Stimulated activated CD4-positive, alpha-beta T cell treated with anti-CD3 and anti-CD28 coated beads, Interleukin-15, amount 100 ng/mL, for 48 hours (primary cell): ENCODE data around the gene IP6K3.
A peak's percentile ranks its signal among the peaks of the same experiment; 100 is the strongest.

ENCODE experiments used
- DNase-seq, 2 donors: peaks; one replicate each; pipeline ENCODE4 v3.0.0-alpha.2; 2020; ENCODE audit warnings: low read depth in 2 of 2

IP6K3 gene

GRCh38 chr6:33705955-33706725 lies 40.6 kb downstream of the IP6K3 start:
- DNase-seq: no peak

GRCh38 chr6:33705268-33705885 lies 41.3 kb downstream of the IP6K3 start:
- no peak for DNase-seq

GRCh38 chr6:33704215-33705066 lies 42.3 kb downstream of the IP6K3 start:
- no peak for DNase-seq

- no peak for DNase-seq
Measured at GRCh38 chr6:33702345-33702977, 44.2 kb downstream of the IP6K3 start.

GRCh38 chr6:33700391-33701050 lies 46.2 kb downstream of the IP6K3 start:
- DNase-seq: peak; percentile 48 to 78

GRCh38 chr6:33699739-33700138 lies 47.0 kb downstream of the IP6K3 start:
- DNase-seq: no peak

DNA sequence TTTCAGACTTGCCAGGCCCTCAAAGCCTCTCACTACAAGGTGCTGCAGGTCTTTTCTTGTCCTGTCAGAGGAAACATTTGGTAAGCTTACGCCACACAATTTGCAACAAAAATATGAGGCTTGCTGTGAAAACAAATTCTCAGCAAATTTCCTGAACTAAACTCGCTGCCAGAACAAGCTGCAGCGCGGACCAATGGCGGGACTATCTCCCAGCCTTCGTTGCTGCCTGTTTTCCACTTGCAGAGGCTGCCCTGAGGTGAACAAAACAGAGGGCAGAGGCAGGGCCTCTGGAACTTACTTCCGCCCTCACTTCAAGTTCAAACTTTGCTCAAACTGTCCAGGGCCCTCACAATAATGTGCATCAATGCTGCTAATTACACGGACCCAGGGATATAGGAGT lies 47.6 kb downstream of the IP6K3 start:
- no peak for DNase-seq

DNA sequence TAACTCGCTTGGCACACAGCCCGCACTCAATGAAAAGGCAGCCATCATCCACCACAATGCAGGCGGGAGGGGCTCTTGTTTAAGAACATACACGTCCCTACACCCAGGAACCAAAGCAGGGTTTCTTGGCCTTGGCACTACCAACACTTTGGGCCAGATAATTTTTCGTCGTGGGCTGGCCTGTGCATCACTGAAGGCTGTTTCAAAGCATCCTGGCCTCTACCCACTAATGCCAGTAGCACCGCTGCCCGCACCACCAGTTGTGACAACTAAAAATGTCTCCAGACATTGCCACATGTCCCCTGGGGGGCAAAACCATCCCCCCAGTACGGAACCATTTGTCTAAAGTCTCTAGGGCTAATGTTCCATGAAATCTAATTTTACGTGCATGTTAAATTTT lies 48.2 kb downstream of the IP6K3 start:
- no peak for DNase-seq

GRCh38 chr6:33697845-33698244 lies 48.9 kb downstream of the IP6K3 start:
- DNase-seq: no peak

DNA sequence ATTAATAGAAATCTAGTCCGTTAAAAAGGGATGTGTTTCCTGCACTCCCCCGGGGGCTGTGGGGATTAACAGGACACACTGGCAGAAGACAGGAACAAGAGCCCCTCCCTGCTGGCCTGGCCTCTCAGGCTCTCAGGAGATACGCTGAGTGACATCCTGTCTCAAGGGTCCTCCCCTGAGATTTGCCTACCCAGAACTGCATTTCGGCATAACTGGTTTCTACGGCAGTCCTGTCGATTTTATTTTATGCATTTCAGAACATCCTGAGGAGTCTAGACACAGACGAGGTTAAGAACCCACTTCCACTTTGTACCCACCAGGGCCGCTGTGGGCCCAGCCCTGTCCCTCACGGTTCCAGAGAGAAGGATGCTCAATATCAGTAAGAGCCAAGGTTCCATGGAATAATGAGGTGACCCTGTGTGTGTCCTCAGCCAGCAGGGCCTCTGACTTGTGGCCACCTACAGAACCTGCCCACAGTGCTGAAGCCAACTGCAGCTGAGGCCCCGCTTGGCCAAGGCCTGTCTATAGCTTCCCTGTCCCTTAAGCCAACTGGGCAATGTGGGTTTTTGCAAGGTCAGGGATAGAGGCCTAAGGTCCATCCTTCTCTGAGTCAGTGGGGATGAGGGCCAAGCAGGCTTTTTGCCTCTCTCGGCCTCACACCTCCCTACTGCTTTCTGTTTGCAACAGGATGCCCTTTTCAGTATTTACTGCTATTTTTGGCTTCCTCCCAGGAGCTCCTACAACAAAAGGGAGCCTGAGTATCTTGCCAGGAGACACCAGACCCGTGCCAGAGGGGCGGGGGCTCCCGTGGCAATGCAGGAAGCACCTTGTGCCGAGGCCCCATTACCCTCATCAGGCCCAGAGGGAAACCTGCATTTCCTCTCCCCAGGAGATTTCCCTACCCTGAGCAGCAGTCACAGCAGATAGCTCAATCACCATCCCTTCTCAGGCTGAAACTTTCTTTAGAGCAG lies 49.9 kb downstream of the IP6K3 start:
- no peak for DNase-seq

DNA sequence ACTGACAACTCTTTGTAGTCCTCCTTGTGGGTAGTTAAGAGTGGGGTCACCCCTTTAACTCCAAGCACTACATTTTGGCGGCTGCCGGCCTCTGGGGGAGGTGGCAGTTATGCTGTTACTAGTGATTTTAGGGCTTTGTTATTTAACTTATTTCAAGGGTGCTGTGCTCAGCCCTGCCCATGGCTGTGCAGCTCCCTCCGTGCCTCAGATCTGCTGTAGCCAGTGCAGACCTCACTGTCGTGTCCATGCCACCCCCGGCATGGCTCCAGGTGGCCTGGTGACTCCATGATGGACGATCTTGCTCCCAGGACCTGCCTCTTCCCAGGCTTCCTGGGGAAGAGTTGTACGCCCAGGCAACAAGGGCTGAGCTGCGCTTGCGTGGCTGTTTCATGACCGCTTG lies 50.6 kb downstream of the IP6K3 start:
- DNase-seq: no peak

DNA sequence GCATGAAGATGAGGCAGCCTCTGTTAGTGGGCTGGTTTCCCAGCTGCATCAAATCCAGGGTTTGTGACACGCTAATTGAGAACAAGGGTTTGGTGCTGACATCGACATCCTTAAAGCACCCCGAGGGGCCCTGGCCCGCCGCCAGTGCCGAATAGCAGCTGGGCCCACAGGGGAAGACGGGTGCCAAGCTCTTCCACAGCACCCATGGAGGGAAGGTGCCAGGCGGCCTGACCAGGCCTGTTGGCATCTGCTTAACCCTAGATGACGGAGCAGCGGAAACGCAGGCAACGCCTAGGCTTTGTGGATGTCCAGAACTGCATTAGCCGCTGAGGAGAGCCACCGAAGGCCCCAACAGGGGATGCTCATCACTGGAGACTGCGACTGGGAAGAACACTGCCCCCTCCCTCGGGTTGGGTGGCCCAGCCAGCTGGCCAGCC lies 51.2 kb downstream of the IP6K3 start:
- DNase-seq: no peak

DNA sequence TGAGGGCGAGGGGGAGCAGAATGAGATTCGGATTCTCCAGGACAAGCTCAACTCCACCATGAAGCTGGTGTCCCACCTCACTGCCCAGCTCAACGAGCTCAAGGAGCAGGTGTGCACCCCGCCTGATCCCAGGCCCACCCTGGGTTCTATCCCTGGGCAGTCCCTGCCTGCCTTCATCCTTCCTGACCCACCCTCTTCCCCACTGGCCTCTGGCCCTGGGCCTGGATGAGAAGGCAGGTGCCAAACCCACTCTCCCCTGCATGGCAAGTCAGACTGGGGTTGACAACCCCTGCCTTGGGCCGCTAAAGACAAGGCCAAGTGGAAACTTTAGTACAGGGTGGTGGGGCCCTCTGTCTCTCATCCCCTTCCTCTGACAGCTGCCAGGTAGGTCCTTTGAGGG lies 51.7 kb downstream of the IP6K3 start:
- no peak for DNase-seq

- peak; percentile 68 to 71 for DNase-seq
Measured at GRCh38 chr6:33694401-33694931, 52.2 kb downstream of the IP6K3 start.

GRCh38 chr6:33693186-33694105 lies 53.3 kb downstream of the IP6K3 start:
- DNase-seq: no peak

DNA sequence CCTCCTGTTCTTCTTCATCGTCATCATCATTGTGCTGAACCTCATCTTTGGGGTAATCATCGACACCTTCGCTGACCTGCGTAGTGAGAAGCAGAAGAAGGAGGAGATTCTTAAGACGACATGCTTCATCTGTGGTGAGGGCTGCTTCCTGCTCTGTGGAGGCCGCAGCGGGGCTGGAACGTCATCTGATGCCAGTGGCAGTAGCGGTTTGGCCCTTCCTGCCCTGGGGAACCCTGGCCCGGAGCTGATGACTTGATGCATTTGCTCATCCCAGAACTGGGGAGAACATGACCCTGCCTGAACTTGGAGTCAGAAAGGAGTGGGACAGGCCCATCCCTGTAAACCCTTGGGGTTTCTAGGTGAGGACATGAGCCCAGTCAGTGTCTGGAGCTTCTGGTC lies 53.9 kb downstream of the IP6K3 start:
- peak; percentile 46 to 62 for DNase-seq

DNA sequence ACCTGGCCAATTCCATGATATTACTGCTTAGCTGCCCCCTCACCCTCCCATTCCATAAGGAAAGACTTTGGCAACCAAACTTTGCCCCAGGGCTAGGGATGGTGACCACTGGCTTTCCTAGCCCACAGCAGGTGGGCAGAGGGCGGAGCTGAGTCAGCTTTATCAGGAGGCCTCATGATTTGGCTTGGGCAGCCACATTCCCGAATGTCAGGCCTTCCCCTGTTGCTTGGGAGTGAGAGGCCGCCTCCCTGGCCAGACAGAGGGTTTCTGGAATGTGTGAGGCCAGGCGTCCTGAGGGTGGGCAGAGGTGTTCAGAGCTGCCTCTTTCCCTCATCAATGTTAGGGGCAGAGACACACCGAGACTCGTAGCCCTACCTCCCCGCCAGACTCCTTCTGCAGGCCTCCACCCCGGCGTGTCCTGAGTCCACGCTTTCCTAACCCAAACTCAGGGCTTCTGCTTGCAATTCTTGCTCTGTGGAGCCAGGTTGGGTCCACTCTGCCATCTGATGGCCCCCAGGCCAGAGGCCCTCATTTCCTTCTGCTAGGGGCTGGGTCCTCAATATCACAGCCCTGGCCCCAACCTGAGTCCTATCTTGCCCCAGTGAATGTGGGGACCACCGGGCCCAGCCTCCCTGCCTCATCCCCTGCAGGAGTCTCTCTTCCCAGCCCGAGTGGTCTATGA lies 54.5 kb downstream of the IP6K3 start:
- DNase-seq: no peak

DNA sequence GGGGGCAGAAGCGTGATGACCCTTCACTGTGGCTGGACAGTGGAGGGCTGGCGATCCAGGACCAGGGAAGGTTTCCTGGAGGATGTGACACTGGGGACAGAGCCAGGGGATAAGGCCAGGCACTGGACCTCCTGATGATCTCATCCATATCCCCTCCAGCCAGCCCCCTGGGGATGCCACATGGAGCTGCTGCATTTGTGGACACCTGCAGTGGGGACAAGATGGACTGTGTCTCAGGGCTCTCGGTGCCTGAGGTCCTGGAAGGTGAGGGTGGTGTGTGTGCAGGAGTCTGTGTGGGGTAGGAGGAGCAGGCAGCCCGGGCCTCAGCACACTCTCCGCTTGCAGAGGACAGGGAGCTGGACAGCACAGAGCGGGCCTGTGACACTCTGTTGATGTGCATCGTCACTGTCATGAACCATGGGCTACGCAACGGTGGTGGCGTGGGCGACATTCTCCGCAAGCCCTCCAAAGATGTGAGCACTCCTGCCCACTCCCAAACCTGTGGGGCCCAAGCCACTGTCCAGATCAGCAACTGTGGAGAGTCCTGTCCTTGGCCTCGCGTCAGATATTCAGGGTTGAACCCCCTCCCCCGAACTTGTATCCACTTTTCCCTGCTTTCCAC lies 55.1 kb downstream of the IP6K3 start:
- DNase-seq: no peak
